NCI-H146 (cell line): ENCODE measurements around the gene KANK4.
A peak's percentile ranks its signal among the peaks of the same experiment; 100 is the strongest.

ENCODE experiments used
- DNase-seq: peaks from one replicate; lab custom pipeline; 2025; lab: John Stamatoyannopoulos, UW

KANK4 gene

GRCh38 chr1:62336995-62337705 is 17.9 kb upstream of the KANK4 start:
- DNase-seq, result no peak

- DNase-seq, result no peak
Observed at GRCh38 chr1:62336638-62336994, 17.4 kb upstream of the KANK4 start.

GRCh38 chr1:62335656-62336055 is 16.4 kb upstream of the KANK4 start:
- DNase-seq, result no peak

GRCh38 chr1:62334434-62334985 is 15.3 kb upstream of the KANK4 start:
- no peak for DNase-seq

- no peak for DNase-seq
Observed at GRCh38 chr1:62333441-62333840, 14.2 kb upstream of the KANK4 start.

GRCh38 chr1:62327360-62328055 is 8.3 kb upstream of the KANK4 start:
- peak; percentile 70 for DNase-seq

GRCh38 chr1:62325681-62326080 is 6.4 kb upstream of the KANK4 start:
- no peak for DNase-seq

- no peak for DNase-seq
Observed at GRCh38 chr1:62325081-62325480, 5.8 kb upstream of the KANK4 start.

- DNase-seq, result no peak
Observed at GRCh38 chr1:62321446-62321845, 2.2 kb upstream of the KANK4 start.

- no peak for DNase-seq
Observed at GRCh38 chr1:62318320-62318755, 896 bp downstream of the KANK4 start.

- DNase-seq, result no peak
Observed at GRCh38 chr1:62317021-62317768, 2.0 kb downstream of the KANK4 start.

GRCh38 chr1:62316135-62316534 is 3.1 kb downstream of the KANK4 start:
- DNase-seq, result no peak

GRCh38 chr1:62315387-62315786 is 3.8 kb downstream of the KANK4 start:
- no peak for DNase-seq

GRCh38 chr1:62314454-62315350 is 4.5 kb downstream of the KANK4 start:
- DNase-seq, result no peak

- DNase-seq, result no peak
Observed at GRCh38 chr1:62312698-62313097, 6.5 kb downstream of the KANK4 start.

GRCh38 chr1:62311473-62311943 is 7.7 kb downstream of the KANK4 start:
- peak; percentile 9 for DNase-seq

- no peak for DNase-seq
Observed at GRCh38 chr1:62309906-62310305, 9.3 kb downstream of the KANK4 start.

- DNase-seq, result no peak
Observed at GRCh38 chr1:62308606-62309005, 10.6 kb downstream of the KANK4 start.

- DNase-seq, result peak; percentile 29
Observed at GRCh38 chr1:62307895-62308492, 11.2 kb downstream of the KANK4 start.

- no peak for DNase-seq
Observed at GRCh38 chr1:62307446-62307845, 11.8 kb downstream of the KANK4 start.

GRCh38 chr1:62306065-62306464 is 13.2 kb downstream of the KANK4 start:
- DNase-seq, result no peak
